ENCODE data around the gene CIITA. TPM values are rescaled to one million over a fixed set of nuclear protein-coding genes. Genes with fewer than 3 reads are reported as not detected.

Gene CIITA
- total RNA-seq, 1 experiment from 2014 or later = 0.26 TPM

DNA sequence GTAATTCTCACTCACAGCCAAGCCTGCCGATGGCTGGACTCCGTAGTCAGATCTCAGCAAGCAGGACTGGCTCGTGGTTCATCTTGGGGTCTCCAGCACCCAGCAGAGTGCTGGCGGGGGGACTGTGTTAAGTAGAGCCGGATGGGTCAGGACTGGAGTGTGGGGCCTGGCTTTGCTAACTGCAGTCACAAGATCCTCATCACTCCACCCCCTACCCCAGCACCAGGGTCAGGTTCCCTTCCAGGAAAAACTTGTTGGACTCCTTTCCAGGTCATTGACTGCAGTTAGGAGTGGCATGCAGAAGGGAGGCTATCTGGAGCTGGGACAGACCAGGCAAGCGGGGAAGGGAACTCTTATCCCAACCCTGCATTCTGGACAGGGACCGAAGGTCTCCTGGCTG lies 6.0 kb downstream of the CIITA start (continued):
- TF ChIP-seq, protein P1, sequence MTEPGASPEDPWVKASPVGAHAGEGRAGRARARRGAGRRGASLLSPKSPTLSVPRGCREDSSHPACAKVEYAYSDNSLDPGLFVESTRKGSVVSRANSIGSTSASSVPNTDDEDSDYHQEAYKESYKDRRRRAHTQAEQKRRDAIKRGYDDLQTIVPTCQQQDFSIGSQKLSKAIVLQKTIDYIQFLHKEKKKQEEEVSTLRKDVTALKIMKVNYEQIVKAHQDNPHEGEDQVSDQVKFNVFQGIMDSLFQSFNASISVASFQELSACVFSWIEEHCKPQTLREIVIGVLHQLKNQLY (CRISPR knock-in tag; IDR thresholded peaks at IDR 0.05) = no peak
- TF ChIP-seq, protein P2, sequence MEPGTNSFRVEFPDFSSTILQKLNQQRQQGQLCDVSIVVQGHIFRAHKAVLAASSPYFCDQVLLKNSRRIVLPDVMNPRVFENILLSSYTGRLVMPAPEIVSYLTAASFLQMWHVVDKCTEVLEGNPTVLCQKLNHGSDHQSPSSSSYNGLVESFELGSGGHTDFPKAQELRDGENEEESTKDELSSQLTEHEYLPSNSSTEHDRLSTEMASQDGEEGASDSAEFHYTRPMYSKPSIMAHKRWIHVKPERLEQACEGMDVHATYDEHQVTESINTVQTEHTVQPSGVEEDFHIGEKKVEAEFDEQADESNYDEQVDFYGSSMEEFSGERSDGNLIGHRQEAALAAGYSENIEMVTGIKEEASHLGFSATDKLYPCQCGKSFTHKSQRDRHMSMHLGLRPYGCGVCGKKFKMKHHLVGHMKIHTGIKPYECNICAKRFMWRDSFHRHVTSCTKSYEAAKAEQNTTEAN (CRISPR knock-in tag; IDR thresholded peaks at IDR 0.05) = no peak
- TF ChIP-seq RELA (CRISPR knock-in tag; IDR thresholded peaks at IDR 0.05; ENCODE audit: borderline replicate concordance) (no peak), TCF7 (CRISPR knock-in tag; IDR thresholded peaks at IDR 0.05; ENCODE audit: low read depth) (no peak), PRRX2 (CRISPR knock-in tag; IDR thresholded peaks at IDR 0.05) (no peak), SMAD3 (CRISPR knock-in tag; IDR thresholded peaks at IDR 0.05; ENCODE audit: borderline replicate concordance) (no peak), ETV6 (CRISPR knock-in tag; IDR thresholded peaks at IDR 0.05) (no peak), NFATC4 (CRISPR knock-in tag; IDR thresholded peaks at IDR 0.05) (no peak)
- TF ChIP-seq, protein P3, sequence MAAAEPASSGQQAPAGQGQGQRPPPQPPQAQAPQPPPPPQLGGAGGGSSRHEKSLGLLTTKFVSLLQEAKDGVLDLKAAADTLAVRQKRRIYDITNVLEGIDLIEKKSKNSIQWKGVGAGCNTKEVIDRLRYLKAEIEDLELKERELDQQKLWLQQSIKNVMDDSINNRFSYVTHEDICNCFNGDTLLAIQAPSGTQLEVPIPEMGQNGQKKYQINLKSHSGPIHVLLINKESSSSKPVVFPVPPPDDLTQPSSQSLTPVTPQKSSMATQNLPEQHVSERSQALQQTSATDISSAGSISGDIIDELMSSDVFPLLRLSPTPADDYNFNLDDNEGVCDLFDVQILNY (CRISPR knock-in tag; IDR thresholded peaks at IDR 0.05) = no peak

DNA sequence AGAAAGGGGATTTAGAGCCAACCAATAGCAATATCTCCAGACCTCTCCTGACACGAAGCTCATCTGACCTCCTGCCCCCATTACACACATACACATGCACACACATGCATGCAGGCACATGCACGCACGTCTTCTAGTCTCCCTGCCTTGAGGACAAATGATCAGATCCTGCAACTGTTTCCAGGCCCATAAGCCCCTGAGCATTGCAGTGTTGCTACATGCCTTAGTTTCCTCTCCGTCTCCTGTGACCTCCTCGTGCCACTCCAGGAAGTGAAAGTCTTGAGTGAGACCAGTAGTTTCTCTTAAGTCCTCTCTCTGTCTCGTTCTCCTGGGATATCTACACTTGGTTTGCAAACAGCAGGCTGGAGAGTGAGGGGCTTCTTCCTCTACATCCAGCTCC lies 8.2 kb downstream of the CIITA start:
- Mint-ChIP-seq H3K27me3 (ENCODE audit: low read depth) (peaks cover 6% of the 10 kb centered on the region), H3K4me1 (peaks cover 9% of the 10 kb centered on the region), H3K36me3 (no peaks in the 10 kb centered on the region), H3K27ac (no peak overlapping the region), H3K4me3 (no peak overlapping the region), H3K9me3 (no peaks in the 10 kb centered on the region)
- DNase-seq (ENCODE audit: low spot score) (no peak), ATAC-seq (no peak)
- ChIA-PET CTCF (no interaction called here), POLR2A (no interaction called here)
- no peak for TF ChIP-seq HMGA2 (CRISPR knock-in tag; IDR thresholded peaks at IDR 0.05)
- no peak for TF ChIP-seq ZNF219 (CRISPR knock-in tag; IDR thresholded peaks at IDR 0.05; ENCODE audit: borderline replicate concordance)
- TF ChIP-seq, protein P1 (CRISPR knock-in tag; IDR thresholded peaks at IDR 0.05) = no peak
- TF ChIP-seq NFATC4 (CRISPR knock-in tag; IDR thresholded peaks at IDR 0.05) = no peak
- TF ChIP-seq, protein P4, sequence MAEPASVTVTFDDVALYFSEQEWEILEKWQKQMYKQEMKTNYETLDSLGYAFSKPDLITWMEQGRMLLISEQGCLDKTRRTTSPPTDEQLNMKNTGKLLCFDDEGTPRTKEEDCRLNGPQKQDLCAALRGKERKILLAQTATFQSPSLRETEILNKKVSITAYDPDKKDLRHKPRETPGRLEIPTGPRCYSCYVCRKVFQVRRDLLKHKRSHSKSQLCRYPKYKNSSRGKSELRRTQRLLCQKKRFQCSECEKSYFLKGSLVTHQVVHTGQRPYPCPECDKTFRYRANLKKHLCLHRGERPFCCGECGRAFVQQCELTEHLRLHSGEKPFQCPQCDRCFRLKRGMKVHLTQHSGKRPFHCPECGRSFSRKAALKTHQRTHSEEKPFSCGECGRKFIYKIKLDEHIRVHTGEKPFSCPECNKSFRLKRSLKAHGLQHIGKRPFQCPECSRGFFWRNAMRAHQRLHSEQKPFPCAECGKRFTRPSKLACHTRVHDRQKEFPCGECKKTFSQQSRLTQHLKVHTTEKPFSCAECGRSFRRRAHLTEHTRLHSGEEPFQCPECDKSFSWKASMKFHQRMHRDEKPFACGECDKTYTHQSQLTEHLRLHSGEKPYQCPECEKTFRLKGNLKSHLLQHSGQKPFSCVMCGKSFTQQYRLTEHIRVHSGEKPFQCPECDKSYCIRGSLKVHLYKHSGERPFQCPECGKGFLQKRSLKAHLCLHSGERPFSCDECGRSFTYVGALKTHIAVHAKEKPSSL (CRISPR knock-in tag; conservative IDR thresholded peaks at IDR 0.05) = no peak
- TF ChIP-seq, protein P5, sequence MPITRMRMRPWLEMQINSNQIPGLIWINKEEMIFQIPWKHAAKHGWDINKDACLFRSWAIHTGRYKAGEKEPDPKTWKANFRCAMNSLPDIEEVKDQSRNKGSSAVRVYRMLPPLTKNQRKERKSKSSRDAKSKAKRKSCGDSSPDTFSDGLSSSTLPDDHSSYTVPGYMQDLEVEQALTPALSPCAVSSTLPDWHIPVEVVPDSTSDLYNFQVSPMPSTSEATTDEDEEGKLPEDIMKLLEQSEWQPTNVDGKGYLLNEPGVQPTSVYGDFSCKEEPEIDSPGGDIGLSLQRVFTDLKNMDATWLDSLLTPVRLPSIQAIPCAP (CRISPR knock-in tag; IDR thresholded peaks at IDR 0.05) = no peak
- TF ChIP-seq, protein P6, sequence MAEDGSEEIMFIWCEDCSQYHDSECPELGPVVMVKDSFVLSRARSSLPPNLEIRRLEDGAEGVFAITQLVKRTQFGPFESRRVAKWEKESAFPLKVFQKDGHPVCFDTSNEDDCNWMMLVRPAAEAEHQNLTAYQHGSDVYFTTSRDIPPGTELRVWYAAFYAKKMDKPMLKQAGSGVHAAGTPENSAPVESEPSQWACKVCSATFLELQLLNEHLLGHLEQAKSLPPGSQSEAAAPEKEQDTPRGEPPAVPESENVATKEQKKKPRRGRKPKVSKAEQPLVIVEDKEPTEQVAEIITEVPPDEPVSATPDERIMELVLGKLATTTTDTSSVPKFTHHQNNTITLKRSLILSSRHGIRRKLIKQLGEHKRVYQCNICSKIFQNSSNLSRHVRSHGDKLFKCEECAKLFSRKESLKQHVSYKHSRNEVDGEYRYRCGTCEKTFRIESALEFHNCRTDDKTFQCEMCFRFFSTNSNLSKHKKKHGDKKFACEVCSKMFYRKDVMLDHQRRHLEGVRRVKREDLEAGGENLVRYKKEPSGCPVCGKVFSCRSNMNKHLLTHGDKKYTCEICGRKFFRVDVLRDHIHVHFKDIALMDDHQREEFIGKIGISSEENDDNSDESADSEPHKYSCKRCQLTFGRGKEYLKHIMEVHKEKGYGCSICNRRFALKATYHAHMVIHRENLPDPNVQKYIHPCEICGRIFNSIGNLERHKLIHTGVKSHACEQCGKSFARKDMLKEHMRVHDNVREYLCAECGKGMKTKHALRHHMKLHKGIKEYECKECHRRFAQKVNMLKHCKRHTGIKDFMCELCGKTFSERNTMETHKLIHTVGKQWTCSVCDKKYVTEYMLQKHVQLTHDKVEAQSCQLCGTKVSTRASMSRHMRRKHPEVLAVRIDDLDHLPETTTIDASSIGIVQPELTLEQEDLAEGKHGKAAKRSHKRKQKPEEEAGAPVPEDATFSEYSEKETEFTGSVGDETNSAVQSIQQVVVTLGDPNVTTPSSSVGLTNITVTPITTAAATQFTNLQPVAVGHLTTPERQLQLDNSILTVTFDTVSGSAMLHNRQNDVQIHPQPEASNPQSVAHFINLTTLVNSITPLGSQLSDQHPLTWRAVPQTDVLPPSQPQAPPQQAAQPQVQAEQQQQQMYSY (CRISPR knock-in tag; IDR thresholded peaks at IDR 0.05) = no peak
- TF ChIP-seq SMAD3 (CRISPR knock-in tag; IDR thresholded peaks at IDR 0.05; ENCODE audit: borderline replicate concordance) = no peak
